Stimulated activated CD4-positive, alpha-beta T cell treated with anti-CD3 and anti-CD28 coated beads, TNF-alpha, amount 100 ng/mL, for 48 hours (primary cell): ENCODE measurements around the gene MSL3B.
"Not testable (repeated sequence)": the region's sequence is repeated elsewhere in the genome, so short reads cannot be mapped to it uniquely, and the experiment has no call there.

Experiments used
- DNase-seq, 3 donors: peaks; one replicate each; pipeline ENCODE4 v3.0.0-alpha.2; 2020; ENCODE audit warnings: low read depth in 3 of 3

The MSL3B gene

DNA sequence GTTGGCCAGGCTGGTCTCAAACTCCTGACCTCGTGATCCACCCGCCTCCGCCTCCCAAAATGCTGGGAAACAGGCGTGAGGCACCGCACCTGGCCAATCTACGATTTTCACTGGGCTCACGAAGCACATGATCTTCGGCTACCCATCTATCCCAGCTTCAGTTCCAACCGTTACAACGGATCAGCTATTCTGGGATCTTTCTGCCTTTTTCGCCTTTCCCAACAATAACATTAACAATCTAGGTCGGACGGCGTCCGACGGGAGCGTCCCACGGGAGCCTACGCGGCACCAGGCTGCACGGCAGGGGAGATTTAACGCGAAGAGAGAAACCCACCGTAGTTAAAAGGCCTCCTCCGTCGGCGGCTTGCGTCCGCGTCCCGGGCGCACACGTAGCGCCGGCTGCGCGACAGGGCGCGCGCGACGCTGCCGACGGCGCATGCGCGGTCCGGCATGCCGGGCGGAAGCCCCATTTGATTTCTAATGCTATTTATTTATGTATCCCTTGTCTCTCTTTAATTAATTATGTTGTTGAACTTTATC lies at the start of gene MSL3B:
TSS of gene MSL3B (minus strand) at position 394 of the 540 bp plus-strand sequence.
- peak; percentile 21 to 37 (median 31) for DNase-seq

GRCh38 chr2:233917116-233917515 lies 48.9 kb upstream of the MSL3B start, which contains the start of gene TRPM8:
TSS of gene TRPM8 (plus strand) at chr2:233917373. CDS start at chr2:233926538, 9,165 bp downstream.
- DNase-seq: no peak

DNA sequence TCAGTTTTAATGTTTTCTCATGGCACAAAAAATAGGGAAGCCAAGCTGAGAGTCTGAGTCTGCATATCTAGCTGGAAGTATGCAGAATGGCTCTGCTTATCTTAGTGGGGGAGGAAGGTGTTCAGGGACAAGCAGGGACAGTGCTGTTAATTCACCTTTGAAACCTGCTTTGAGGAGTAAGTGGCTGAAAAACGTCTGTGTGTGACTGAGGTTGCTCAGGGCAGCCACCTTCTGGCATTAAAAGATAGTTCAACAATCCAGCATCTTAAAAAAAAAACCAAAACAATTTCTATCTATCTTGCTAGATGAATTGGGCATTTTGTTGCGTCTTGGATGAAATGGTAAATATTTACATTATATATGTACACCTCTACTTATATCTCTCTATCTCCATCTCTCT lies 46.9 kb upstream of the MSL3B start:
- DNase-seq: no peak

GRCh38 chr2:233912691-233913423 lies 44.7 kb upstream of the MSL3B start:
- DNase-seq: no peak

- DNase-seq: no peak
Measured at GRCh38 chr2:233907627-233908026, 39.4 kb upstream of the MSL3B start.

GRCh38 chr2:233905945-233906344 lies 37.8 kb upstream of the MSL3B start:
- no peak for DNase-seq

- no peak for DNase-seq
Measured at GRCh38 chr2:233901884-233902283, 33.7 kb upstream of the MSL3B start.

DNA sequence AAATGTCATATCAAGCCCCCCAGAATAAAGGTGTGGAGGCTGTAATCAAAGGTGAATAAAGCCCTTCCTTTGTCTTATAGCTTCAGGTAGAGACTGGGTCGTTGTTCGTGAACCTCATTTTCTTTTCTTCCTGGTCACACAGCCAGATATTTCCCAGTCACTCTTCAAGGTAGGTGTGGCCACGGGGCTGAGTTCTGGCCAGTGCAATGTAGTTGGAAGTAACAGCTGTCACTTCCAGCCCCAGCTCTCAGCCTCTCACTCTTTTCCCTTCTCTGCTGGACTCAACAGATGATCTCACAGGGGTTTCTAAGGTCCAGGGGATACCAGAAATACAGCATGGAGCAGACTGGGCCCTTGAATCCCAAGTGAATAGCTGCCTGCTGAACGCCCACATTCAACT lies 33.2 kb upstream of the MSL3B start:
- no peak for DNase-seq

DNA sequence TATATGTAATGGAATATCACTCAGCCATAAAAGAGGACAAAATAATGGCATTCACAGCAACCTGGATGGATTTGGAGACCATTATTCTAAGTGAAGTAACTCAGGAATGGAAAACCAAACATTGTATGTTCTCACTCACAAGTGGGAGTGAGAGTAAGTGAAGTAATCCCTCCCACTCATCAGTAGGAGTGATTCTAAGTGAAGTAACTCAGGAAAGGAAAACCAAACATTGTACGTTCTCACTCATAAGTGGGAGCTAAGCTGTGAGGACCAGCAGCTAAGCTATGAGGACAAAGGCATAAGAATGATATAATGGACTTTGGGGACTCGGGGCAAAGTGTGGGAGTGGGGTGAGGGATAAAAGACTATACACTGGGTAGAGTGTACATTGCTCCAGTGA lies 28.1 kb upstream of the MSL3B start:
- DNase-seq: not testable (repeated sequence)

DNA sequence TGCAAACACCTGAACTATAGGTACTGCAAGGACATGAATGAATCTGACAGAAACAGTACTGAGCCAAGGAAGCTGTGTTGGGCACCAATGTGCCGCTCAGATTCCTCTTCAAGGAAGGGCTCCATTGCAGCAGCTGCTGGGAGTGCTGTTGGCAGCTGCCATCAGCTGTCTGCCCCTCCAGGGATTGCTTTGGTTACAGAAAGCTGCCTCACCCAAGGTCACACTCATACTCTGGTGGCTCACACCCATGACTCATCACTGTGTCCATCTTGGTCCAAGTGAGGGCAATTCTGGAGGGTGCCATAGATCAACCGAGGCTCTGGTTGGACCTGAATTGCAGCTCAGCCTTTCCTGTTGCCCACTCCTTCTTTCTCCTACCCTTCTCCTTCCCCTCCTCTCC lies 24.6 kb upstream of the MSL3B start:
- no peak for DNase-seq

GRCh38 chr2:233882353-233882752 lies 14.2 kb upstream of the MSL3B start:
- DNase-seq: no peak

GRCh38 chr2:233872125-233872524 lies 3.9 kb upstream of the MSL3B start:
- DNase-seq: not testable (repeated sequence)

DNA sequence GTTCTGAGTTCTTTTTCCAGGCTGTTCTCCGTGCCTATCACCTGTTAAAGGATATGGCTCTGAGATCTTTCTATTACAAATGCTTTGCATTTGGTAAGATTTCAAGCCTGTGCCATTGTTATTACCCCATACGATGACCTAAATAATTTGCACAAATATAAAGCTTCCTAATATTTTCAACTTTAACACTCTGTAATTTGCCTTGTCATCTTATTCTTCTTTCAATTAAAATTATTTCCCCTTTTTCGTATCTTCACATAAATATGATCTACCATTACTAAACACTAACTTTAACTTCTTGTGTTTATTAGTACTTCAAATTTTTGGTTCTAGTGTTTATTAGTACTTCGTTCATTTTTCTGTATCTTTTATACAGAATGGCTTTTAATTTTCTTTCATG lies 3.2 kb upstream of the MSL3B start:
- DNase-seq: no peak

GRCh38 chr2:233866479-233866878 lies 1.7 kb downstream of the MSL3B start:
- no peak for DNase-seq

DNA sequence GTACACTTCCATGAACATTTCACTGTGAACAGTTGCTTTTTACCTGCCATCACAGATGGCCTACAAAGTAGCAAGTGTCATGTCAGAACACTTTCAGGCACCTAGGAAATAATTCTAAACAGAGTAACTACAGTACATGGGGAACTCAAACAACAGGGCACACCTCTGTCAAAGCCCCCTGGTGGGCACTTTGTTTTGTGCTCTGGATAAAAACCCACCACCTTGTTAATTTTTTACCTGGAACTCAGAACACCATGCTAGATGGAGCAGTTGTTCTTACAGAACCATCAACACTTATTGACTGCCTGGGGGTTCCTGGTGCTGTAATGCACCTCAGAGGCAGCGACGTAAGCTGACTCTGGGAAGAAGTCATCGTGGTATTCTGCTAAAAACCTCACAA lies 2.3 kb downstream of the MSL3B start:
- DNase-seq: no peak

GRCh38 chr2:233862261-233862768 lies 5.9 kb downstream of the MSL3B start:
- no peak for DNase-seq

GRCh38 chr2:233858331-233858730 lies 9.9 kb downstream of the MSL3B start:
- no peak for DNase-seq

DNA sequence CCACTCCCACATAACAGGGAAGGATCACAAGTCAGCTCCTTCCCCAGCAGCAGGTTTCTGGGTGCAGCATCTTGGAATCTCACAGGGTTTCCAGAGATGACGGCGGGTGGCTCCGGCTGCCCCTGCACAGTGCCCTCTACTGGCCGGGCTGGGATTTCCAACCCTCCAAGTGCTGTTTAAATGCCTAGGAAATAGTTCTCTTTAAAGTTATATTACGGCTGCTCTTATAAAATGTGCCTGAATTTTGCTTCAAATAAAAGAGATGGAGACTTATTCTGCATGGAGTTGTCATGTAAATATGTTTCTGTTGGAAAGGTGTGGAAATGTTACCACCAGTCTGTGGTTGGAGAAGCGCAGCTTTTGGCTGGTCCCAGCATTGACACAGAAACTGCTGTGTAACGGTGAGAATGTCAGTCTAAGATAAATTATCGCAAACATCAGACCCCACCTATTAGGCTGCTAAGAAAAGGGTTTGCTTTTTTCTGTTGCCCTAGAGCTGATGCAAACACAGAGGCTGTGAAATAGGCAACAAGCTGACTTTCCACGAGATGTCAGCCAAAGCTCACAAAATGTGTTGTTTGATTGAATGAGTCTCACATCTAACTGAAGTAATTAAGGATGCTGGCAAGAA lies 10.6 kb downstream of the MSL3B start:
- DNase-seq: peak; percentile 35 to 42 (median 42)

DNA sequence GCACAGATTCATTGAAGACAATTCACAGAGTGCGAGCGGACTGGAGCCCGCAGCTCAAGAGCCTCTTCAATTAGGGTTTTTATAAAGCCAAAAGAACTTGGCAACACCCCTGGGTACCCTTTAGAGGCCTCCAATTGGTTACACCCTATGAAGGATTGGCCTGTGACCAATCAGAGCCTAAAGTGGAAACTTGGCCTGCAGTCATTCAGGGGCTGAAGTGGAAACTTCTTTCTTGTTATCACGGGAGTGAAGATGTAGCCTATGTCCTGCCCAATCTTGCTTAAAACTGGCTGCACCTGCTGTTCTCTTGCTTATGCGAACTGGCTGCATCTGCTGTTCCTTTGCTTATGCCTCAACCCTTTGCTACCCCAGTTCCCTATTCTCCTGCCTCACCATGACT lies 12.0 kb downstream of the MSL3B start:
- no peak for DNase-seq

- no peak for DNase-seq
Measured at GRCh38 chr2:233855345-233855744, 12.8 kb downstream of the MSL3B start.

GRCh38 chr2:233854241-233854981 lies 13.8 kb downstream of the MSL3B start, which contains the start of gene HJURP:
TSS of gene HJURP (minus strand) at chr2:233854535. CDS start at chr2:233854500, 35 bp downstream.
- DNase-seq: peak; percentile 81 to 87 (median 85)

DNA sequence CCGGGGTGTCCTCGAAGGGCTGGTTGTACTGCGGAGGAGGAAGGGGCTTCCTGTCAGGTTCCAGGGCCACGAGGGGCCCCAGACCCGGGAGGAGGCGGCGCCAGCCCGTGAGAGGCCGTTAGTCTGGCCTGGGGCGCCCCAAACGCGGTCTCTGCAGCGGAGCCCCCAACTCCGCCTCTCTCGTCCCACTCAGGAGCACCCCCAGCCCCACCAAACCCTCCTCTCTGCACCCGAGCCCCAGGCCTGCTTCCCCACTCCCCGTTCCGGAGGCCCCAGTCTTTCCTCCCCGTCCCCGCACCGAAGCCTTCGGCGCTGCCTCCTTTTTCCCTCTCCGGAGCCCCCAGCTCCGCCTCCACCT lies 14.3 kb downstream of the MSL3B start:
- no peak for DNase-seq
